HG02840 (cell line): ENCODE data around the gene KDM6B.

Experiments
- ATAC-seq: cut with Tn5 transposase; IDR thresholded peaks from one replicate; pipeline ENCODE4 v1.9.1; 2021; ENCODE audit warnings: mild to moderate bottlenecking, moderate library complexity, moderate number of reproducible peaks; ENCODE audit not compliant: unreplicated experiment, low FRiP score

Gene KDM6B

GRCh38 chr17:7873051-7873450, 39.0 kb downstream of the KDM6B start:
- ATAC-seq: no peak

- no peak for ATAC-seq
Observed at GRCh38 chr17:7875804-7876370, 41.9 kb downstream of the KDM6B start.

GRCh38 chr17:7878234-7878633, 44.2 kb downstream of the KDM6B start:
- no peak for ATAC-seq

DNA sequence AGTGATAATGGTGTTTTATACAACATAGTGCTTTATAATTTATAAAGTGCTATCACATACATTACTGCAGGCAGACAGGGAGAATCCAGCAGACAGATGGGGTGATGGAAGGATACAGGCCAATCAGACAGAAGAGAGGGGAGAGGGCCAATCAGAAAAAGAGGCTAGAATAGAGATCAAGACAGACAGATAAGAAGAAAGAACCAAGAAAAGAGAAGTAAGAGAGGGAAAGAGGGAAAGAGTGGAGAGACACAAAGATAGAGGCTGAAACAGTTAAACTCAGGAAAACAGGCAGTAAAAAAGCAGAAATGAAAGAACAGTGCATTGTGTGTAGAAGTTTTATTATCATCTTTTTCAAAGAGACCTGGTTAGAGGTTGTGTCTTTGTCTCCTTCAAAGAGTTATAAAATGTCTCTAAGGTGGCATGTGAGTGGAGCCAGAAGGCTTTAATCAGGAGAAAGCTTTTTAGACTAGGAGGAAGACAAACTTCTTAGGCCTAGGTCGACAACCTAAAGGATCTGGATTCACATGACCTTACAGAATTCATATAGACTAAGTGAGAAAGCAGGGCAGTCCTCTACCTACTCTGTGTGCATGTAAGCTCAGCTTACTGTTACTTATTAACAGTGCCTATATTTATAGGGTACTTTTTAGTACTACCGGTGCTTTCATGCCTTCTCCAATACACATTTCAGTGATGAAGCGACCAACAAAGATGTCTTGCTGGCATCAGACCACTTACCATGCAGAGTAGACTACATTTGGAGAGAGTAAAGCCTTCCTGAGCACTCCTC, 46.3 kb downstream of the KDM6B start:
- ATAC-seq: no peak

DNA sequence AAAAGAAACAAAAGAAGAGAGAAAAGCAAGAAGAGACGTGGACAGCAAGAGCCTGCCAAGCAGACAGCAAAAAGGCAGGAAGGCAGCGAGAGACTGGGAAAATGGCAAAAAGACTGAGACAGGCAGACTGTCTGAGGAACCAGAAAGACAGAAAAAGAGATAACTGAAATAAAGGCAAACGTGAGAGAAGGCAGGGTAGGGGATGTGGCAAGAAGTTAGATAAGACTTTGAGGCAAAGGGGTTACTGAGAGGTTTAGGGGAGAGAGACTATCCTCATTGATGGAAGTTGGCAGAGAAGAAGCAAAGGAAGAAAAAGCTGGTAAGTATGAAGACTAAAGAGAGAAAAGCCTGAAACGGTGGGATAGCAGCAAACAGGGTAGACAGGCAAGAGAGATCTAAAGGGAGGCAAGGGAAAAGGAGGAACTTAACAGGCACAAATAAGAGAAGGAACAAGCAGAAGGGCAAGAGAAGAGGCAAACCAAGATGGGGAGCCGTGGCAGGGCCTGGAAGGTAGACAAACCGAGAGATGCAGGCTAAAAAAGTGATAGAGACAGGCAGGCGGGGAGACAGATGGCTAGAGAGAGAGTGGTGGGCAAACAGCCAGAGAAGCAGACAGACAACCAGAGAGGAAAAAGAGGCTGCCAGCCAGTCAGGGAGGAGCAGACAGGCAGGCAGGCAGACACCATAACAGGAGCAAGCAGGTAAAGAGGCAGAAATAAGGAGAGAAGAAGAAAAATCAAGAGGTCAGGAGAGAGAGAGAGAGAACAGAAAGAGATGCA, 47.4 kb downstream of the KDM6B start:
- no peak for ATAC-seq

- no peak for ATAC-seq
Observed at GRCh38 chr17:7882068-7882467, 48.1 kb downstream of the KDM6B start.

GRCh38 chr17:7882629-7883028, 48.6 kb downstream of the KDM6B start:
- ATAC-seq: no peak
